Measurements from ENCODE around the gene NCAPD2.

DNA sequence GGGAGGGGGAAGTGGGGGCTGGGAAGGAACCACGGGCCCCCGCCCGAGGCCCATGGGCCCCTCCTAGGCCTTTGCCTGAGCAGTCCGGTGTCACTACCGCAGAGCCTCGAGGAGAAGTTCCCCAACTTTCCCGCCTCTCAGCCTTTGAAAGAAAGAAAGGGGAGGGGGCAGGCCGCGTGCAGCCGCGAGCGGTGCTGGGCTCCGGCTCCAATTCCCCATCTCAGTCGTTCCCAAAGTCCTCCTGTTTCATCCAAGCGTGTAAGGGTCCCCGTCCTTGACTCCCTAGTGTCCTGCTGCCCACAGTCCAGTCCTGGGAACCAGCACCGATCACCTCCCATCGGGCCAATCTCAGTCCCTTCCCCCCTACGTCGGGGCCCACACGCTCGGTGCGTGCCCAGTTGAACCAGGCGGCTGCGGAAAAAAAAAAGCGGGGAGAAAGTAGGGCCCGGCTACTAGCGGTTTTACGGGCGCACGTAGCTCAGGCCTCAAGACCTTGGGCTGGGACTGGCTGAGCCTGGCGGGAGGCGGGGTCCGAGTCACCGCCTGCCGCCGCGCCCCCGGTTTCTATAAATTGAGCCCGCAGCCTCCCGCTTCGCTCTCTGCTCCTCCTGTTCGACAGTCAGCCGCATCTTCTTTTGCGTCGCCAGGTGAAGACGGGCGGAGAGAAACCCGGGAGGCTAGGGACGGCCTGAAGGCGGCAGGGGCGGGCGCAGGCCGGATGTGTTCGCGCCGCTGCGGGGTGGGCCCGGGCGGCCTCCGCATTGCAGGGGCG, 40.2 kb downstream of the NCAPD2 start, which contains the start of gene GAPDH:
- TF ChIP-seq, protein P1, sequence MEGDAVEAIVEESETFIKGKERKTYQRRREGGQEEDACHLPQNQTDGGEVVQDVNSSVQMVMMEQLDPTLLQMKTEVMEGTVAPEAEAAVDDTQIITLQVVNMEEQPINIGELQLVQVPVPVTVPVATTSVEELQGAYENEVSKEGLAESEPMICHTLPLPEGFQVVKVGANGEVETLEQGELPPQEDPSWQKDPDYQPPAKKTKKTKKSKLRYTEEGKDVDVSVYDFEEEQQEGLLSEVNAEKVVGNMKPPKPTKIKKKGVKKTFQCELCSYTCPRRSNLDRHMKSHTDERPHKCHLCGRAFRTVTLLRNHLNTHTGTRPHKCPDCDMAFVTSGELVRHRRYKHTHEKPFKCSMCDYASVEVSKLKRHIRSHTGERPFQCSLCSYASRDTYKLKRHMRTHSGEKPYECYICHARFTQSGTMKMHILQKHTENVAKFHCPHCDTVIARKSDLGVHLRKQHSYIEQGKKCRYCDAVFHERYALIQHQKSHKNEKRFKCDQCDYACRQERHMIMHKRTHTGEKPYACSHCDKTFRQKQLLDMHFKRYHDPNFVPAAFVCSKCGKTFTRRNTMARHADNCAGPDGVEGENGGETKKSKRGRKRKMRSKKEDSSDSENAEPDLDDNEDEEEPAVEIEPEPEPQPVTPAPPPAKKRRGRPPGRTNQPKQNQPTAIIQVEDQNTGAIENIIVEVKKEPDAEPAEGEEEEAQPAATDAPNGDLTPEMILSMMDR (IDR thresholded peaks at IDR 0.05): peak in 2 of 5 experiments; percentile 8 to 34
- TF ChIP-seq POLR2A (IDR thresholded peaks at IDR 0.05) (peak; percentile 90 to 92), EP300 (IDR thresholded peaks at IDR 0.05) (peak; percentile 22 to 99)
